Measurements from ENCODE around the gene GORASP1. TPM values are rescaled to one million over a fixed set of nuclear protein-coding genes. Genes with fewer than 3 reads are reported as not detected.

Gene GORASP1
- total and polyA plus RNA-seq, 2 donors (not counting 1 experiment from before 2014, with no cell fraction given), result 32.1 to 37.5 TPM

- Histone ChIP-seq H3K9me3 (ENCODE audit: control insufficient read depth, insufficient read depth, low read depth, low read length) (no peaks in the 10 kb centered on the region), H3K36me3 (ENCODE audit: control insufficient read depth, insufficient read depth, low read length) (no peaks in the 10 kb centered on the region), H3K4me2 (ENCODE audit: extremely low read depth, insufficient read depth, low read length) (no peak overlapping the region), H2AFZ (ENCODE audit: low read length) (no peak overlapping the region), H3K27me3 (ENCODE audit: control insufficient read depth, insufficient read depth, low read length) (no peaks in the 10 kb centered on the region), H3K79me2 (ENCODE audit: control insufficient read depth, insufficient read depth, low read length) (no peaks in the 10 kb centered on the region), H4K20me1 (ENCODE audit: control insufficient read depth, extremely low read depth, insufficient read depth, low read length) (no peaks in the 10 kb centered on the region), H3K4me3 (replicated peaks in 1 of 4; ENCODE audit: control extremely low read depth in 1 of 4, insufficient read depth in 1 of 4, low read depth in 3 of 4, low read length in 4 of 4) (no peak overlapping the region), H3K4me1 (ENCODE audit: control insufficient read depth, extremely low read depth, insufficient read depth, low read length) (no peaks in the 10 kb centered on the region), H3K27ac (ENCODE audit: insufficient read depth, low read length) (no peak overlapping the region), H3K9ac (ENCODE audit: insufficient read depth, low read length) (no peak overlapping the region)
- no peak for TF ChIP-seq EZH2 (IDR thresholded peaks at IDR 0.05; ENCODE audit: low read length, missing control alignments)
- TF ChIP-seq, protein P1, sequence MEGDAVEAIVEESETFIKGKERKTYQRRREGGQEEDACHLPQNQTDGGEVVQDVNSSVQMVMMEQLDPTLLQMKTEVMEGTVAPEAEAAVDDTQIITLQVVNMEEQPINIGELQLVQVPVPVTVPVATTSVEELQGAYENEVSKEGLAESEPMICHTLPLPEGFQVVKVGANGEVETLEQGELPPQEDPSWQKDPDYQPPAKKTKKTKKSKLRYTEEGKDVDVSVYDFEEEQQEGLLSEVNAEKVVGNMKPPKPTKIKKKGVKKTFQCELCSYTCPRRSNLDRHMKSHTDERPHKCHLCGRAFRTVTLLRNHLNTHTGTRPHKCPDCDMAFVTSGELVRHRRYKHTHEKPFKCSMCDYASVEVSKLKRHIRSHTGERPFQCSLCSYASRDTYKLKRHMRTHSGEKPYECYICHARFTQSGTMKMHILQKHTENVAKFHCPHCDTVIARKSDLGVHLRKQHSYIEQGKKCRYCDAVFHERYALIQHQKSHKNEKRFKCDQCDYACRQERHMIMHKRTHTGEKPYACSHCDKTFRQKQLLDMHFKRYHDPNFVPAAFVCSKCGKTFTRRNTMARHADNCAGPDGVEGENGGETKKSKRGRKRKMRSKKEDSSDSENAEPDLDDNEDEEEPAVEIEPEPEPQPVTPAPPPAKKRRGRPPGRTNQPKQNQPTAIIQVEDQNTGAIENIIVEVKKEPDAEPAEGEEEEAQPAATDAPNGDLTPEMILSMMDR (conservative IDR thresholded peaks at IDR 0.05 in 1 of 2, IDR thresholded peaks at IDR 0.05 in 1 of 2; ENCODE audit: low read depth in 1 of 2, low read length in 2 of 2), result no peak
- no peak for DNase-seq (ENCODE audit: low read depth in 2 of 2)
These were observed 7.0 kb upstream of the GORASP1 start for GRCh38 chr3:39114456-39114855.

GRCh38 chr3:39113291-39113690, 5.9 kb upstream of the GORASP1 start:
- Histone ChIP-seq H3K4me2 (ENCODE audit: extremely low read depth, insufficient read depth, low read length) (no peak overlapping the region), H3K27me3 (ENCODE audit: control insufficient read depth, insufficient read depth, low read length) (no peaks in the 10 kb centered on the region), H2AFZ (ENCODE audit: low read length) (no peak overlapping the region), H3K9me3 (ENCODE audit: control insufficient read depth, insufficient read depth, low read depth, low read length) (no peaks in the 10 kb centered on the region), H3K4me1 (ENCODE audit: control insufficient read depth, extremely low read depth, insufficient read depth, low read length) (peaks cover 1% of the 10 kb centered on the region), H3K36me3 (ENCODE audit: control insufficient read depth, insufficient read depth, low read length) (no peaks in the 10 kb centered on the region), H3K27ac (ENCODE audit: insufficient read depth, low read length) (no peak overlapping the region), H3K79me2 (ENCODE audit: control insufficient read depth, insufficient read depth, low read length) (no peaks in the 10 kb centered on the region), H3K9ac (ENCODE audit: insufficient read depth, low read length) (no peak overlapping the region), H3K4me3 (replicated peaks in 1 of 4; ENCODE audit: control extremely low read depth in 1 of 4, insufficient read depth in 1 of 4, low read depth in 3 of 4, low read length in 4 of 4) (no peak overlapping the region), H4K20me1 (ENCODE audit: control insufficient read depth, extremely low read depth, insufficient read depth, low read length) (no peaks in the 10 kb centered on the region)
- TF ChIP-seq, protein P1 (conservative IDR thresholded peaks at IDR 0.05 in 1 of 2, IDR thresholded peaks at IDR 0.05 in 1 of 2; ENCODE audit: low read depth in 1 of 2, low read length in 2 of 2), result no peak
- TF ChIP-seq EZH2 (IDR thresholded peaks at IDR 0.05; ENCODE audit: low read length, missing control alignments), result no peak
- no peak for DNase-seq (ENCODE audit: low read depth in 2 of 2)

DNA sequence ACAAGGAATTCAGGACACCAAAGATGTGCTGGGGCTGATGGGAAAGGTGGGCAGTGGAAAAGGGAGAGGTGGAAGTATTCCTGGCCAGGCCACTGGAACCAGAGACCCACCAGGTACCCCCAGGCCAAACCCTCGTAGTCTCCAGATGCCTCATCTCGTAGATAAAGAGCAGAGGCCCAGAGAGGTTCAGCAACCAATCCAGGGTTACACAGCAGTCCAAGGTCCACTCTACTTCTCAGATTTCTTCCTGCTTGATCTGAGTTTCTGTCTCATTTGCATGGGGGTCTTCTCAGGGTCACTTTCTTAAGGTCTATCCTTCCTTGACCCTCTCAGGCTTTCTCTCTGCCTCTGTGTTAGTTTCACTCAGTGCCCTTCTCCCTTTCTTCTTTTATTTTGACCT, 5.1 kb upstream of the GORASP1 start:
- Histone ChIP-seq H3K4me3 (replicated peaks in 1 of 4; ENCODE audit: control extremely low read depth in 1 of 4, insufficient read depth in 1 of 4, low read depth in 3 of 4, low read length in 4 of 4) (no peak overlapping the region), H3K36me3 (ENCODE audit: control insufficient read depth, insufficient read depth, low read length) (no peaks in the 10 kb centered on the region), H3K4me1 (ENCODE audit: control insufficient read depth, extremely low read depth, insufficient read depth, low read length) (peaks cover 3% of the 10 kb centered on the region), H2AFZ (ENCODE audit: low read length) (no peak overlapping the region), H3K27ac (ENCODE audit: insufficient read depth, low read length) (no peak overlapping the region), H3K9me3 (ENCODE audit: control insufficient read depth, insufficient read depth, low read depth, low read length) (no peaks in the 10 kb centered on the region), H3K4me2 (ENCODE audit: extremely low read depth, insufficient read depth, low read length) (no peak overlapping the region), H3K9ac (ENCODE audit: insufficient read depth, low read length) (no peak overlapping the region), H3K79me2 (ENCODE audit: control insufficient read depth, insufficient read depth, low read length) (no peaks in the 10 kb centered on the region), H3K27me3 (ENCODE audit: control insufficient read depth, insufficient read depth, low read length) (no peaks in the 10 kb centered on the region), H4K20me1 (ENCODE audit: control insufficient read depth, extremely low read depth, insufficient read depth, low read length) (no peaks in the 10 kb centered on the region)
- TF ChIP-seq, protein P1 (conservative IDR thresholded peaks at IDR 0.05 in 1 of 2, IDR thresholded peaks at IDR 0.05 in 1 of 2; ENCODE audit: low read depth in 1 of 2, low read length in 2 of 2), result no peak
- TF ChIP-seq EZH2 (IDR thresholded peaks at IDR 0.05; ENCODE audit: low read length, missing control alignments), result no peak
- no peak for DNase-seq (ENCODE audit: low read depth in 2 of 2)

All from fibroblast of lung (primary cell).